Endothelial cell of umbilical vein (primary cell): ENCODE measurements around the gene ATXN7L2. TPM values are rescaled to one million over a fixed set of nuclear protein-coding genes. Genes with fewer than 3 reads are reported as not detected.

ENCODE experiments used
- BruUV-seq: library from RNA; stranded (reverse); fragments of 400-500 nt; replicated peaks from 2 replicates; lab custom pipeline; 2021; lab: Mats Ljungman, UMichigan
- CTCF ChIA-PET: fragments of 300-600, 350-600 bp; sonication (Branson Sonifier 250); formaldehyde crosslinking; loops from one replicate; lab custom pipeline; 2021; ENCODE audit warnings: antibody characterized with exemption, inconsistent platforms; lab: Charles Lee
- POLR2A ChIA-PET: fragments of 300-600, 350-600 bp; sonication (Branson Sonifier 250); formaldehyde crosslinking; loops from one replicate; lab custom pipeline; 2021; ENCODE audit warnings: antibody characterized with exemption, inconsistent platforms; lab: Charles Lee
- DNase-seq: peaks from one replicate; pipeline ENCODE4 v3.0.0-alpha.2; 2011; ENCODE audit warnings: low read depth, low spot score
- FAIRE-seq: peaks from 2 replicates; lab custom pipeline; 2011; peaks lifted over from hg19 to GRCh38; lab: Jason Lieb, UNC
- H2AFZ ChIP-seq: 2 replicates; pipeline ENCODE4 v1.6.0; 2012; ENCODE audit warnings: low read depth, low read length, control low read depth, inconsistent platforms
- H3K27ac ChIP-seq: 2 replicates; pipeline ENCODE4 v1.5.1; 2011; ENCODE audit warnings: low read depth, mild to moderate bottlenecking, control low read depth, low read length, moderate library complexity; ENCODE audit not compliant: insufficient read depth
- H3K27me3 ChIP-seq, 2 experiments: 2 replicates each; pipeline versions ENCODE4 v1.6.0 to v1.6.1; 2011; ENCODE audit warnings: low read length in 2 of 2, mixed read lengths in 1 of 2; ENCODE audit not compliant: control insufficient read depth in 2 of 2, insufficient read depth in 2 of 2
- H3K36me3 ChIP-seq, 2 experiments: 2 replicates in 1 of 2; 3 replicates in 1 of 2; pipeline ENCODE4 v1.5.1; 2011; ENCODE audit warnings: low read length in 2 of 2, mild to moderate bottlenecking in 1 of 2, moderate library complexity in 1 of 2; ENCODE audit not compliant: control insufficient read depth in 2 of 2, insufficient read depth in 2 of 2; ENCODE audit errors: extremely low read depth in 1 of 2
- H3K4me1 ChIP-seq: 3 replicates; pipeline ENCODE4 v1.5.1; 2011; ENCODE audit warnings: mild to moderate bottlenecking, low read length; ENCODE audit not compliant: control insufficient read depth, insufficient read depth; ENCODE audit errors: extremely low read depth
- H3K4me2 ChIP-seq: 2 replicates; pipeline ENCODE4 v1.6.1; 2011; ENCODE audit warnings: low read length, control low read depth, mixed read lengths; ENCODE audit not compliant: insufficient read depth
- H3K4me3 ChIP-seq, 3 experiments: fragments of 200-600 bp in 1 of 3; sonication (generic), shearing (Covaris generic) in 1 of 3; replicated peaks in 1 of 3; 2 replicates each; pipeline ENCODE4 v1.5.1; 2011 to 2016; ENCODE audit warnings: control low read depth in 3 of 3, low read length in 3 of 3, mild to moderate bottlenecking in 2 of 3, inconsistent platforms in 1 of 3, low read depth in 1 of 3, moderate library complexity in 1 of 3; ENCODE audit not compliant: insufficient read depth in 1 of 3
- H3K79me2 ChIP-seq: 2 replicates; pipeline ENCODE4 v1.6.0; 2012; ENCODE audit warnings: low read length, inconsistent platforms; ENCODE audit not compliant: control insufficient read depth, insufficient read depth
- H3K9ac ChIP-seq: replicated peaks from 2 replicates; pipeline ENCODE3; 2011; ENCODE audit warnings: low read length, control low read depth; ENCODE audit not compliant: insufficient read depth; ENCODE audit errors: extremely low read depth
- H3K9me1 ChIP-seq: replicated peaks from 3 replicates; pipeline ENCODE4 v1.6.0; 2011; ENCODE audit warnings: mild to moderate bottlenecking, low read length; ENCODE audit not compliant: control insufficient read depth, insufficient read depth; ENCODE audit errors: extremely low read depth
- H3K9me3 ChIP-seq: replicated peaks from 2 replicates; pipeline ENCODE4 v1.5.1; 2012; ENCODE audit warnings: low read length, inconsistent platforms; ENCODE audit not compliant: control insufficient read depth, insufficient read depth
- H4K20me1 ChIP-seq: replicated peaks from 2 replicates; pipeline ENCODE3; 2011; ENCODE audit warnings: mild to moderate bottlenecking, low read length; ENCODE audit not compliant: control insufficient read depth, insufficient read depth; ENCODE audit errors: extremely low read depth
- CTCF ChIP-seq, 2 donors: IDR thresholded peaks; 1 replicate in 1 of 2; 2 replicates in 1 of 2; pipeline ENCODE4 v1.5.1; 2011; ENCODE audit warnings: low read length in 2 of 2, mild to moderate bottlenecking in 2 of 2, moderate library complexity in 2 of 2, control low read depth in 1 of 2, inconsistent platforms in 1 of 2, low read depth in 1 of 2; ENCODE audit not compliant: insufficient read depth in 1 of 2; ENCODE audit errors: extremely low read depth in 1 of 2
- EZH2 ChIP-seq: IDR thresholded peaks from 2 replicates; pipeline ENCODE4 v1.6.1; 2012; ENCODE audit warnings: borderline replicate concordance, low read depth, mild to moderate bottlenecking, moderate library complexity, low read length, inconsistent platforms; ENCODE audit not compliant: severe bottlenecking
- FOS ChIP-seq: IDR thresholded peaks from 2 replicates; pipeline ENCODE4 v1.6.1; 2011; ENCODE audit warnings: mild to moderate bottlenecking, low read length, moderate library complexity, borderline replicate concordance; ENCODE audit not compliant: insufficient read depth
- GATA2 ChIP-seq: IDR thresholded peaks from 2 replicates; pipeline ENCODE4 v1.7.0; 2011; ENCODE audit warnings: low read depth, mild to moderate bottlenecking, moderate library complexity, mixed read lengths, low read length; ENCODE audit not compliant: insufficient read length, insufficient read depth
- JUN ChIP-seq: IDR thresholded peaks from 2 replicates; pipeline ENCODE4 v1.6.1; 2011; ENCODE audit warnings: borderline replicate concordance, low read depth; ENCODE audit not compliant: insufficient read length, insufficient read depth
- MYC ChIP-seq: IDR thresholded peaks from one replicate; pipeline ENCODE4 v1.6.1; 2011; ENCODE audit warnings: mild to moderate bottlenecking, low read depth, low read length
- POLR2A ChIP-seq: IDR thresholded peaks from 2 replicates; pipeline ENCODE4 v1.6.1; 2012; ENCODE audit warnings: low read depth, mild to moderate bottlenecking, control low read depth, low read length
- POLR2AphosphoS5 ChIP-seq: IDR thresholded peaks from 2 replicates; pipeline ENCODE4 v1.6.1; 2012; ENCODE audit warnings: low read depth, mild to moderate bottlenecking, control low read depth, low read length, moderate library complexity; ENCODE audit not compliant: insufficient read depth
- dilution Hi-C: fragments of 300-500 bp; cut with MboI; formaldehyde crosslinking; loops from one replicate; pipeline ENCODE4 v1.15.0; 2019; ENCODE audit warnings: low sequenced_read_pairs; ENCODE audit not compliant: extremely low pct_ligation_motif_present
- intact Hi-C: fragments of 100-400 bp; cut with micrococcal nuclease; formaldehyde crosslinking; loops from one replicate; pipeline ENCODE4 v1.10.0; 2022
- polyA plus RNA-seq, 4 experiments: library from polyadenylated mRNA; depleted of rRNA in 3 of 4; stranded (reverse) in 3 of 4; unstranded in 1 of 4; fragments of >200 nt; gene quantifications; 2 replicates each; pipeline versions ENCODE4 v1.2.1 to v1.2.3, GENCODE V29; 2011 to 2012; ENCODE audit warnings: missing spikeins in 1 of 4
- total RNA-seq: library from RNA; stranded (reverse); gene quantifications from 2 replicates; pipeline ENCODE4 v1.2.3, GENCODE V29; 2021

The ATXN7L2 gene
- total and polyA plus RNA-seq, 2 donors (not counting 3 experiments of a cell fraction or from before 2014, with no cell fraction given), result 4.4 to 4.9 TPM

GRCh38 chr1:109466452-109467300 lies 17.0 kb upstream of the ATXN7L2 start, which contains the start of gene SYPL2:
TSS of gene SYPL2 (plus strand) at chr1:109466546. CDS start at chr1:109466844, 298 bp downstream.
- H3K9me3 ChIP-seq, result no peaks in the 10 kb centered on the region
- H3K27ac ChIP-seq, result no peak within 1 kb of the TSS
- intact Hi-C loops, result no loop called here
- DNase-seq (no peak), FAIRE-seq (no peak)
- no peaks in the 10 kb centered on the region for H3K79me2 ChIP-seq
- no peaks in the 10 kb centered on the region for H4K20me1 ChIP-seq
- BruUV-seq, result no TSS peak
- POLR2A ChIA-PET, result no interaction called here
- no peak within 1 kb of the TSS for H3K9ac ChIP-seq
- H3K4me3 ChIP-seq, result peak within 1 kb of the TSS in 1 of 3 experiments; percentile 22
- no peak for TF ChIP-seq POLR2AphosphoS5
- TF ChIP-seq CTCF (IDR thresholded peaks at IDR 0.05; ENCODE audit: extremely low read depth in 1 of 2, insufficient read depth in 1 of 2, low read depth in 1 of 2, low read length in 2 of 2), result no peak
- no peak for TF ChIP-seq POLR2A
- no peak for TF ChIP-seq JUN
- TF ChIP-seq GATA2, result no peak
- no peak for TF ChIP-seq FOS
- no peak for TF ChIP-seq MYC
- TF ChIP-seq EZH2, result peak; percentile 94
- peak within 1 kb of the TSS; percentile 83 for H2AFZ ChIP-seq
- no peaks in the 10 kb centered on the region for H3K9me1 ChIP-seq
- H3K4me1 ChIP-seq, result peaks cover 3% of the 10 kb centered on the region
- CTCF ChIA-PET, result interaction anchor here (1.6 kb wide), 1 partner anchor 24 kb away, joined by 3 read pairs; no protein-coding TSS in a partner anchor
- H3K27me3 ChIP-seq, result peaks cover 62 to 87% of the 10 kb centered on the region in 2 experiments
- dilution Hi-C loops, result no loop called here
- H3K4me2 ChIP-seq, result peak within 1 kb of the TSS; percentile 10
- no peaks in the 10 kb centered on the region for H3K36me3 ChIP-seq
